Ovary (tissue), 3 donors: Measurements from ENCODE around the gene SPCS1.

Source experiments
- CTCF ChIP-seq, 3 donors: fragments of 450-650 bp in 2 of 3; fragments of 200-600 bp in 1 of 3; IDR thresholded peaks; one replicate each; pipeline versions ENCODE4 v1.5.1 to v1.8.0; 2016 to 2022; ENCODE audit warnings: antibody characterized with exemption in 3 of 3, mild to moderate bottlenecking in 1 of 3
- EP300 ChIP-seq: sonication (generic); formaldehyde crosslinking; IDR thresholded peaks from one replicate; pipeline ENCODE4 v1.6.1; 2017; ENCODE audit warnings: antibody characterized with exemption
- donor health status: DM: no; HTN: no; CAD: no.

- TF ChIP-seq CTCF (IDR thresholded peaks at IDR 0.05): no peak
- no peak for TF ChIP-seq EP300
These were observed 27.5 kb downstream of the SPCS1 start for GRCh38 chr3:52733256-52733891.
